Measurements from ENCODE around the gene ITLN1. TPM values are rescaled to one million over a fixed set of nuclear protein-coding genes. Genes with fewer than 3 reads are reported as not detected.

The ITLN1 gene
- total RNA-seq, 1 experiment from 2014 or later: not detected

GRCh38 chr1:160838888-160839287, 46.1 kb downstream of the ITLN1 start:
- no peak overlapping the region for H3K27ac Mint-ChIP-seq (ENCODE audit: low read depth, unreplicated experiment)
- H3K4me3 Mint-ChIP-seq (ENCODE audit: unreplicated experiment): no peak overlapping the region
- H3K9me3 Mint-ChIP-seq (ENCODE audit: unreplicated experiment): no peaks in the 10 kb centered on the region
- no peaks in the 10 kb centered on the region for H3K36me3 Mint-ChIP-seq (ENCODE audit: insufficient read depth, unreplicated experiment)
- no peak for TF ChIP-seq CTCF (IDR thresholded peaks at IDR 0.05; ENCODE audit: unreplicated experiment)
- ChIA-PET POLR2A (interaction anchor here (0.9 kb wide), 1 partner anchor 182 kb away, joined by 3 read pairs; the partner anchor contains the start of gene F11R), CTCF (interaction anchor here (0.5 to 6.9 kb wide), 6 partner anchors 47 to 301 kb away, joined by 3 to 51 read pairs (median 4); no protein-coding TSS in a partner anchor)
- no peak for DNase-seq (ENCODE audit: unreplicated experiment)
- H3K27me3 Mint-ChIP-seq (ENCODE audit: insufficient read depth, unreplicated experiment): no peaks in the 10 kb centered on the region
- no TSS peak for BruUV-seq (replicated peaks)
- intact Hi-C loops (cut with micrococcal nuclease): loop anchor here (5.0 kb wide), 1 partner anchor 258 kb away; the partner anchor contains the start of gene KLHDC9
- no peaks in the 10 kb centered on the region for H3K4me1 Mint-ChIP-seq (ENCODE audit: insufficient read depth, unreplicated experiment)

- ChIA-PET POLR2A (interaction anchor here (0.6 to 3.5 kb wide), 2 partner anchors 115 to 246 kb away, joined by 3 to 20 read pairs; no protein-coding TSS in a partner anchor), CTCF (interaction anchor here (0.6 to 5.0 kb wide), 16 partner anchors 10 to 301 kb away, joined by 3 to 139 read pairs (median 4); partner anchors contain the start of gene ITLN2)
- Mint-ChIP-seq H3K4me3 (ENCODE audit: unreplicated experiment) (no peak overlapping the region), H3K36me3 (ENCODE audit: insufficient read depth, unreplicated experiment) (no peaks in the 10 kb centered on the region), H3K4me1 (ENCODE audit: insufficient read depth, unreplicated experiment) (no peaks in the 10 kb centered on the region), H3K27ac (ENCODE audit: low read depth, unreplicated experiment) (no peak overlapping the region), H3K9me3 (ENCODE audit: unreplicated experiment) (no peaks in the 10 kb centered on the region), H3K27me3 (ENCODE audit: insufficient read depth, unreplicated experiment) (no peaks in the 10 kb centered on the region)
- BruUV-seq (replicated peaks): no TSS peak
- DNase-seq (ENCODE audit: unreplicated experiment): no peak
- no peak for TF ChIP-seq CTCF (IDR thresholded peaks at IDR 0.05; ENCODE audit: unreplicated experiment)
- intact Hi-C loops (cut with micrococcal nuclease): loop anchor here (5.0 kb wide), 1 partner anchor 260 kb away; the partner anchor contains the start of gene KLHDC9
Measured at GRCh38 chr1:160837558-160838205, 47.3 kb downstream of the ITLN1 start.

GRCh38 chr1:160836981-160837557, 47.9 kb downstream of the ITLN1 start:
- POLR2A ChIA-PET: interaction anchor here (0.6 to 3.5 kb wide), 3 partner anchors 116 to 260 kb away, joined by 3 to 20 read pairs (median 4); no protein-coding TSS in a partner anchor
- intact Hi-C loops (cut with micrococcal nuclease): loop anchor here (5.0 kb wide), 1 partner anchor 260 kb away; the partner anchor contains the start of gene KLHDC9
- H3K27ac Mint-ChIP-seq (ENCODE audit: low read depth, unreplicated experiment): no peak overlapping the region

More at GRCh38 chr1:160836981-160837557, 47.9 kb downstream of the ITLN1 start:
- Mint-ChIP-seq H3K36me3 (ENCODE audit: insufficient read depth, unreplicated experiment) (no peaks in the 10 kb centered on the region), H3K4me3 (ENCODE audit: unreplicated experiment) (no peak overlapping the region), H3K9me3 (ENCODE audit: unreplicated experiment) (no peaks in the 10 kb centered on the region), H3K4me1 (ENCODE audit: insufficient read depth, unreplicated experiment) (no peaks in the 10 kb centered on the region), H3K27me3 (ENCODE audit: insufficient read depth, unreplicated experiment) (no peaks in the 10 kb centered on the region)
- CTCF ChIA-PET: interaction anchor here (0.6 to 5.0 kb wide), 22 partner anchors 10 to 302 kb away, joined by 3 to 139 read pairs (median 4); partner anchors contain the start of gene ITLN2
- TF ChIP-seq CTCF (IDR thresholded peaks at IDR 0.05; ENCODE audit: unreplicated experiment): no peak
- DNase-seq (ENCODE audit: unreplicated experiment): no peak
- no TSS peak for BruUV-seq (replicated peaks)

Measured in MCF 10A (cell line).